ENCODE results near the gene KRTAP5-3. TPM values are rescaled to one million over a fixed set of nuclear protein-coding genes. Genes with fewer than 3 reads are reported as not detected.

The KRTAP5-3 gene
- total RNA-seq, 1 donor from 2014 or later = not detected

GRCh38 chr11:1644601-1645356, 36.5 kb upstream of the KRTAP5-3 start:
- DNase-seq (ENCODE audit: low spot score in 2 of 2) = no peak
- FAIRE-seq = no peak

GRCh38 chr11:1643146-1643690, 35.0 kb upstream of the KRTAP5-3 start:
- no peak for FAIRE-seq
- no peak for DNase-seq (ENCODE audit: low spot score in 2 of 2)

- no peak for FAIRE-seq
- no peak for DNase-seq (ENCODE audit: low spot score in 2 of 2)
These were observed 34.3 kb upstream of the KRTAP5-3 start for GRCh38 chr11:1642288-1643145.

- FAIRE-seq (no peak), DNase-seq (ENCODE audit: low spot score in 2 of 2) (no peak)
These were observed 32.8 kb upstream of the KRTAP5-3 start for GRCh38 chr11:1641096-1641495.

- peak in 1 of 2 donors; percentile 75 for DNase-seq (ENCODE audit: low spot score in 2 of 2)
- FAIRE-seq = no peak
These were observed 32.0 kb upstream of the KRTAP5-3 start for GRCh38 chr11:1640076-1640946.

GRCh38 chr11:1639666-1640065, 31.4 kb upstream of the KRTAP5-3 start:
- FAIRE-seq (no peak), DNase-seq (ENCODE audit: low spot score in 2 of 2) (no peak)

GRCh38 chr11:1639102-1639620, 30.9 kb upstream of the KRTAP5-3 start:
- no peak for DNase-seq (ENCODE audit: low spot score in 2 of 2)
- no peak for FAIRE-seq

GRCh38 chr11:1638344-1638743, 30.1 kb upstream of the KRTAP5-3 start:
- FAIRE-seq (no peak), DNase-seq (ENCODE audit: low spot score in 2 of 2) (no peak)

- DNase-seq (ENCODE audit: low spot score in 2 of 2) (no peak), FAIRE-seq (peak; percentile 33)
These were observed 29.4 kb upstream of the KRTAP5-3 start for GRCh38 chr11:1637628-1638027.

- FAIRE-seq = no peak
- DNase-seq (ENCODE audit: low spot score in 2 of 2) = no peak
These were observed 28.2 kb upstream of the KRTAP5-3 start for GRCh38 chr11:1636291-1636950.

- DNase-seq (ENCODE audit: low spot score in 2 of 2) = no peak
- no peak for FAIRE-seq
These were observed 25.6 kb upstream of the KRTAP5-3 start for GRCh38 chr11:1633864-1634263.

- FAIRE-seq = no peak
These were observed 23.9 kb upstream of the KRTAP5-3 start for GRCh38 chr11:1632053-1632714.

GRCh38 chr11:1631066-1631568, 22.9 kb upstream of the KRTAP5-3 start:
- FAIRE-seq (no peak), DNase-seq (ENCODE audit: low spot score in 2 of 2) (no peak)

More at GRCh38 chr11:1632053-1632714, 23.9 kb upstream of the KRTAP5-3 start:
- DNase-seq (ENCODE audit: low spot score in 2 of 2) = no peak

GRCh38 chr11:1630271-1630670, 22.0 kb upstream of the KRTAP5-3 start:
- no peak for FAIRE-seq

GRCh38 chr11:1629326-1630185, 21.3 kb upstream of the KRTAP5-3 start, which contains the start of gene KRTAP5-5:
KRTAP5-5 (plus strand) TSS chr11:1629775; CDS start chr11:1629841, 66 bp downstream.
- no peak for FAIRE-seq
- DNase-seq (ENCODE audit: low spot score in 2 of 2) = no peak

More at GRCh38 chr11:1630271-1630670, 22.0 kb upstream of the KRTAP5-3 start:
- no peak for DNase-seq (ENCODE audit: low spot score in 2 of 2)

- FAIRE-seq (no peak), DNase-seq (ENCODE audit: low spot score in 2 of 2) (peak; percentile 71 to 82)
These were observed 20.5 kb upstream of the KRTAP5-3 start for GRCh38 chr11:1628506-1629325.

- DNase-seq (ENCODE audit: low spot score in 2 of 2) = no peak
- FAIRE-seq = no peak
These were observed 17.3 kb upstream of the KRTAP5-3 start for GRCh38 chr11:1625541-1625940.

All from frontal cortex (tissue), 4 donors.